ENCODE results near the gene IFNE. TPM values are rescaled to one million over a fixed set of nuclear protein-coding genes. Genes with fewer than 3 reads are reported as not detected.
"Not testable (repeated sequence)": the region's sequence is repeated elsewhere in the genome, so short reads cannot be mapped to it uniquely, and the experiment has no call there.

The IFNE gene
- total RNA-seq, 1 donor from 2014 or later, result not detected

DNA sequence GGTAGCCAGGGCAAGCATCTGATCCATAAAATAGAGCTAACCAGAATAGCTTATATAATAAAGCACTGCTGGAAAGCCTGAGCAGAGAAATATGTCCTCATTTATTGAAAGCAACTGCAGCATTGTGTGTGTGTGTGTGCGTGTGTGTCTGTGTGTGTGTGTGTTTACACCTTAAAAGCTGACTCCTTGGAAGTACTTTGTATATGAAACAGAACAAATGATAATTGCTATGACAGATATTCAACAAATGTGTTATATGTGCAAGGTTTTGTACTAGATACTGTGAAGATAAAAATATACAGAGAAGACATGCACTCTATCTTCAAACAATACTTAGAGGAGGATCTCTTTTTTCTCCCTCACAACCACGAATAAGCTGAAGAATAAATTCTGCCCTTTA lies 22.0 kb upstream of the IFNE start:
- no peak for ATAC-seq (ENCODE audit: poor library complexity)
- no peak for DNase-seq
- intact Hi-C loops (cut with DNase I), result no loop called here

- intact Hi-C loops (cut with DNase I), result no loop called here
- ATAC-seq (ENCODE audit: poor library complexity) (no peak), DNase-seq (no peak)
These were observed 20.5 kb upstream of the IFNE start for GRCh38 chr9:21502586-21502985.

- DNase-seq (no peak), ATAC-seq (ENCODE audit: poor library complexity) (no peak)
- intact Hi-C loops (cut with DNase I), result no loop called here
These were observed 17.8 kb upstream of the IFNE start for GRCh38 chr9:21499912-21500311.

DNA sequence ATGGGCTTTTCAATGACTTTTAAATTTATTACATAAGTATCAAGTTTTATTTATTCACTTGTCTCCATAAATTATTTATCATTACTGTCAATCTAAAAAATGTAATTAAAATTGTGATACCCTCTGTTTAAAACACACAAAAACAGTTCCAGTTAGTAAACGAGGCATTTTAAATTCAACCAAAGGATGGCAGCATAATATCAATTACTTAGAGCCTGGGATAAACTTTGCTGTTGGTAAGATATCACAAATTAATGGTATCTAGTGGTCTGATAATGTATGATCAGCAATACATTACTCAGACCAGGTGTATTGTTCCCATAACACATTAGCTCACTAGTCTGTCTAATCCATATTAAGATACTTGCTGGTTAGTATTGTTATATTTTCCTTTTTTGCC lies 9.6 kb upstream of the IFNE start:
- ATAC-seq (ENCODE audit: poor library complexity) (no peak), DNase-seq (no peak)
- intact Hi-C loops (cut with DNase I), result no loop called here

DNA sequence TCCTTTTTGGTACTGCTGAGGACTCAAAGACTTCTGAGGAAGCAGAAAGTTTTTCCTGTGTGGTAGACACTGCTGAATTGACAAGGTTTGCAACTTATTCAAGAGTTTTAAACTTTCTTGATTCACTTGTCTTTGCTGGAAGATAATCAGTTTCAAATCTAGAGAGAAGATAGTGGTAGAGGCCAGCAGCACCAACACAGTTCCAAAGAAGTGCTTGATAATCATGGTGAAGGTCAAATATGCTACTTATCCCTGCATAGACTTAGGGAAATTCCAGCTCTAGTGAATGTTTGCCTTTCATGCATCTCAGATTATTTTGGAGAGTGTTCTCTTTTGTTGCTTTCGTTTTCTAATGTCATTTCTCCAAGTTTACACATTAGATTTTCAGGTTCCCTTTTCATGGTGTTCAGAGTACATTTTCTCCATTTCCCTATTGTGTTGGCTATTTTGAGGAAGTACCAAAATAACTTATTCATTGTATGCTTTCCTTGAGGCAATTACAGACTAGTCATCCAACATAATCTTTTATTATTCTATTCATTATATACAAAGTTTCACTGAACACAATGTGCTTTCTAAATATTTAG lies 550 bp downstream of the IFNE start:
- no peak for DNase-seq
- ATAC-seq (ENCODE audit: poor library complexity), result peak; percentile 18
- intact Hi-C loops (cut with DNase I), result no loop called here

GRCh38 chr9:21479152-21479702 lies 2.9 kb downstream of the IFNE start:
- DNase-seq (no peak), ATAC-seq (ENCODE audit: poor library complexity) (no peak)
- intact Hi-C loops (cut with DNase I), result no loop called here

- intact Hi-C loops (cut with DNase I), result no loop called here
- DNase-seq (no peak), ATAC-seq (ENCODE audit: poor library complexity) (no peak)
These were observed 4.6 kb downstream of the IFNE start for GRCh38 chr9:21477466-21477865.

DNA sequence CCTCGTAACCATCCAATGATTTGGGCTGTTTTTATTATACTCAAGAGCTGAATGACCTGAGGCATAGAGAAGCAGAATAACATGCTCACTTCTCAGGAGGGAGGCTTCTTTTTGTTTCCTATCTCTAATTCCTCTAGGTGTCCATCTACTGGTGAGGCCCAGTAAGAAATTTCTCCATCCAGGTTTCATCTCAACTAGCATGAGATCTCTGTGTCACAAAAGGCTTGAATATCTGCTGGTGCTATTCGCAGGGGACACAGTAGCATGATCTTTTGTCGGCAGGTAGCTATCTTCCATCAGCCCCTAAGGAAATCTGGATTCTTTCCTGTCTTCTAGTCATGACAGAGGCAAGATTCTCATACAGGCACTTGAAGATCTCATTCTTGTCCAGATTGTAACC lies 8.9 kb downstream of the IFNE start:
- ATAC-seq (ENCODE audit: poor library complexity) (no peak), DNase-seq (no peak)
- intact Hi-C loops (cut with DNase I), result no loop called here

DNA sequence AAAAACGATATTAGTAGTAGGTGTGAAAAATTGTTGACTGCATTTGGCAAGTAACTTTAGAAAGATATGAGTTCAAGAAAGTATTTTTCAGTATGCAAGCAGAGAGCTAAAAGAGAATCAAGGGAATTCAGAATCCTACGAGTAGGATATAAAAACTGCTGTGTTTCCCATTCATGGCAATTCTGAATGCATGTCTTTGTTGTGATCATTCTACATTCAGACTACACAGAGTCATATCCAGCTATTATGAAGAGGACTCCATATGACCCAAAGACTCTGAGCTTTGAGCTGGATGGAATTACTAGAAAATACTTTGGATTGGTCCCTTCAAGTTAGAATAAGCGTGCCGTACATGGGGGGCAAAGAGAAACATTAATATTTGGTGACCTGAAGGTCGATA lies 12.0 kb downstream of the IFNE start:
- DNase-seq (no peak), ATAC-seq (ENCODE audit: poor library complexity) (no peak)
- intact Hi-C loops (cut with DNase I), result no loop called here

DNA sequence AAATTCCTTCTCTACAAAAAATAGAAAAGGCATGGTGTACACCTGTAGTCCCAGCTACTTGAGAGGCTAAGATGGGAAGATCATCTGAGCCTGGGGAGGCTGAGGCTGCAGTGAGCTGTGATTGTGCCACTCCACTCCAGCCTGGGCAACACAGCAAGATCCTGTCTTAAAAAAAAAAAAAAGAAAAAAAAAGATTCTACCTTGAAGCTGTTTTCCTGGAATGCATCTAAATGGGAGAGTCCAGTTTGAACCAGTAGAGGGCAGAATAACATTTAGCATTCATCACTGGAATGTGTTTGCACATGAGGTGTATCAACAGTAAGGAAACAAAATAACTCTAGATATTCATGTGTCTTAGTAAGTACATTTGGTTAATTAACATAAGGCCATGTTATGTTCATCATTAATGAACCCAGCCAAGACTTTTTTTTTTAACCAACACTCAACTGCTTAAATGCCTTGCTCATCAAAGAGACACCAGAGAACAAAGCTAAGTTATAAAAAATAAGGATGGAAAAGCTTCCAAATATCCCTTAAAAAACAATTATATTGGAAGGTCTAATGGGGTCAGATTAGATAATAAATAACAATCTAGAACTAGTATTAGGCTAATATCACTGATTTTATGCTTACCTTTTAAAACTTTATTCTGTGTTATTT lies 16.1 kb downstream of the IFNE start:
- DNase-seq (no peak), ATAC-seq (ENCODE audit: poor library complexity) (no peak)
- intact Hi-C loops (cut with DNase I), result no loop called here

DNA sequence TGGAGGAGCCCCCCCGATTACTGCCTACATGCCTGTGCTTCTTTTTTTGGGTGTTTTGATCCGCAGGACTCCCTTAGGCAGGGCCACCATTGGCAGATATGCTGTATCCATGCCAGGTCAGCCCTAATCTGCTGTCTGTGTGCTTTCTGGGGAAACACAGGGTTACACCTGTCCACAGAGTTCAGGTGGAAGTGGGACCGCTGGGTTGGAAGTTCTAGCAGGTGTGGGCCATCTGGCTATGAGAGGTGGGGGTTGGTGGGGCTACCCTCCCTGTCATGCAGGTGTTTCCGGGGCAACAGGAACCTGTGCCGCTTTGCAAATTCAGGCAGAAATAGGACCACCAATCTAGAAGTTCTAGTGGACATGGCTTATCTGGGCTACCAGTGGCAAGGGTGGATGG lies 17.0 kb downstream of the IFNE start:
- ATAC-seq (ENCODE audit: poor library complexity), result no peak
- intact Hi-C loops (cut with DNase I), result no loop called here

GRCh38 chr9:21461377-21461776 lies 20.7 kb downstream of the IFNE start:
- intact Hi-C loops (cut with DNase I), result no loop called here

More for the DNA sequence above, 17.0 kb downstream of the IFNE start:
- no peak for DNase-seq

DNA sequence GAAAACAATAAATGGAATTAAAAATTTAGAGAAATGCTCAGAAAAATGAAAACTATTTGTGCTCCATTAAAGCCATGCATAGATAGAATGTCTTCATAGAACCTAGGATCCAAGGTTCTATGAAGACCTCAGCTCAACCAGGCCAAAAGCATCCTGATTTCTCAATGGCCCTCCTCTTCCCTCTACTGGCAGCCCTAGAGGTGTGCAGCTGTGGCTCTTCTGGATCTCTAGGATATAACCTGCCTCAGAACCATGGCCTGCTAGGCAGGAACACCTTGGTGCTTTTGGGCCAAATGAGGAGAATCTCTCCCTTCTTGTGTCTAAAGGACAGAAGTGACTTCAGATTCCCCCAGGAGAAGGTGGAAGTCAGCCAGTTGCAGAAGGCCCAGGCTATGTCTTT lies 26.8 kb downstream of the IFNE start:
- DNase-seq (no peak), ATAC-seq (ENCODE audit: poor library complexity) (no peak)
- intact Hi-C loops (cut with DNase I), result no loop called here

More at GRCh38 chr9:21461377-21461776, 20.7 kb downstream of the IFNE start:
- DNase-seq (no peak), ATAC-seq (ENCODE audit: poor library complexity) (no peak)

- DNase-seq (no peak), ATAC-seq (ENCODE audit: poor library complexity) (no peak)
- intact Hi-C loops (cut with DNase I), result no loop called here
These were observed 28.0 kb downstream of the IFNE start for GRCh38 chr9:21454149-21454548.

GRCh38 chr9:21452681-21453080 lies 29.4 kb downstream of the IFNE start:
- ATAC-seq (ENCODE audit: poor library complexity), result no peak
- no peak for DNase-seq
- intact Hi-C loops (cut with DNase I), result no loop called here

- intact Hi-C loops (cut with DNase I), result no loop called here
- ATAC-seq (ENCODE audit: poor library complexity) (no peak), DNase-seq (no peak)
These were observed 31.2 kb downstream of the IFNE start for GRCh38 chr9:21450733-21451394.

DNA sequence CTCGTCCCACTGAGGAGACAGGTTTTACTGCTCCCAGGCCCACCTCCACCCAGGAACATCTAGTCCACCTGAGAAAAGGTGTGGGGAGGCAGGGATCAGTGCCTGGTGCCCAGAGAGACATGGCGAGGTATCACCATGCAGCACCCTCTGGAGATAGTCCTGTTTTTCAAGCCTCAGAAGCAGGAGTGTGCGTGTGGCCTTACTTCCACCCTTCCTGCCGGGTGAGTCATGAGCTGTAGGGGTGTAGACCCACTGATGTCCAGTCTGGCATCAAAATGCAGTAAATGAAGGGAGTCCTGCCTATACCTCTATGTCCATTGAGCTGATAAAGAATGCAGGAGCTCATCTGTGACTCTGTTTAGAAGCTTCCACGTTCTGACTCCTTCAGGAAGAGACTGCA lies 32.8 kb downstream of the IFNE start:
- intact Hi-C loops (cut with DNase I); ATAC-seq (ENCODE audit: poor library complexity); DNase-seq: not testable (repeated sequence)

- intact Hi-C loops (cut with DNase I), result no loop called here
- no peak for ATAC-seq (ENCODE audit: poor library complexity)
- no peak for DNase-seq
These were observed 38.1 kb downstream of the IFNE start for GRCh38 chr9:21443849-21444625.

- ATAC-seq (ENCODE audit: poor library complexity) (no peak), DNase-seq (no peak)
- intact Hi-C loops (cut with DNase I), result no loop called here
These were observed 42.0 kb downstream of the IFNE start, which contains the start of gene IFNA1 for GRCh38 chr9:21440139-21440538. IFNA1 (plus strand) TSS chr9:21440439; CDS start chr9:21440508, 69 bp downstream.

Data from Right ventricle myocardium superior (tissue), 1 donor.